Fibroblast of villous mesenchyme (primary cell): ENCODE data around the gene TNRC6B. TPM values are rescaled to one million over a fixed set of nuclear protein-coding genes. Genes with fewer than 3 reads are reported as not detected.
A peak's percentile ranks its signal among the peaks of the same experiment; 100 is the strongest.

Source experiments
- DNase-seq: peaks from one replicate; pipeline ENCODE4 v3.0.0-alpha.2; 2010; ENCODE audit warnings: low read depth
- H3K4me3 ChIP-seq: 2 replicates; pipeline ENCODE4 v1.5.1; 2011; ENCODE audit warnings: low read depth, mild to moderate bottlenecking, low read length
- total RNA-seq: library from RNA; depleted of rRNA; stranded (reverse); fragments of >200 nt; gene quantifications from 2 replicates; pipeline ENCODE4 v1.2.3, GENCODE V29; 2012
- TF ChIP-seq, protein P1 (sequence below): IDR thresholded peaks from 2 replicates; pipeline ENCODE4 v1.5.1; 2012; ENCODE audit warnings: low read depth, mild to moderate bottlenecking, low read length; ENCODE audit not compliant: insufficient read depth

Gene TNRC6B
- total RNA-seq, 1 donor: 23.3 TPM

DNA sequence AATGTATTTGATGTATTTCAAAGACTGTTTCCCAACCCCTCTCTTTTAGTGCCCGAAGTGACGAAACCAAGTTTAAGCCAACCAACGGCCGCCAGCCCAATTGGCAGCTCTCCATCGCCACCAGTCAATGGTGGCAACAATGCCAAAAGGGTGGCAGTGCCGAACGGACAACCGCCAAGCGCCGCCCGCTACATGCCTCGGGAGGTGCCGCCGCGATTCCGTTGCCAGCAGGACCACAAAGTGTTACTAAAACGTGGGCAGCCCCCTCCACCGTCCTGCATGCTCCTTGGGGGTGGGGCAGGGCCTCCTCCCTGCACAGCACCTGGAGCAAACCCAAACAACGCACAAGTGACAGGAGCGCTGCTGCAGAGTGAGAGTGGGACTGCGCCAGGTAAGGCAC, 84.1 kb downstream of the TNRC6B start:
- no peak for DNase-seq
- no peak overlapping the region for H3K4me3 ChIP-seq
- TF ChIP-seq, protein P1, sequence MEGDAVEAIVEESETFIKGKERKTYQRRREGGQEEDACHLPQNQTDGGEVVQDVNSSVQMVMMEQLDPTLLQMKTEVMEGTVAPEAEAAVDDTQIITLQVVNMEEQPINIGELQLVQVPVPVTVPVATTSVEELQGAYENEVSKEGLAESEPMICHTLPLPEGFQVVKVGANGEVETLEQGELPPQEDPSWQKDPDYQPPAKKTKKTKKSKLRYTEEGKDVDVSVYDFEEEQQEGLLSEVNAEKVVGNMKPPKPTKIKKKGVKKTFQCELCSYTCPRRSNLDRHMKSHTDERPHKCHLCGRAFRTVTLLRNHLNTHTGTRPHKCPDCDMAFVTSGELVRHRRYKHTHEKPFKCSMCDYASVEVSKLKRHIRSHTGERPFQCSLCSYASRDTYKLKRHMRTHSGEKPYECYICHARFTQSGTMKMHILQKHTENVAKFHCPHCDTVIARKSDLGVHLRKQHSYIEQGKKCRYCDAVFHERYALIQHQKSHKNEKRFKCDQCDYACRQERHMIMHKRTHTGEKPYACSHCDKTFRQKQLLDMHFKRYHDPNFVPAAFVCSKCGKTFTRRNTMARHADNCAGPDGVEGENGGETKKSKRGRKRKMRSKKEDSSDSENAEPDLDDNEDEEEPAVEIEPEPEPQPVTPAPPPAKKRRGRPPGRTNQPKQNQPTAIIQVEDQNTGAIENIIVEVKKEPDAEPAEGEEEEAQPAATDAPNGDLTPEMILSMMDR: no peak

DNA sequence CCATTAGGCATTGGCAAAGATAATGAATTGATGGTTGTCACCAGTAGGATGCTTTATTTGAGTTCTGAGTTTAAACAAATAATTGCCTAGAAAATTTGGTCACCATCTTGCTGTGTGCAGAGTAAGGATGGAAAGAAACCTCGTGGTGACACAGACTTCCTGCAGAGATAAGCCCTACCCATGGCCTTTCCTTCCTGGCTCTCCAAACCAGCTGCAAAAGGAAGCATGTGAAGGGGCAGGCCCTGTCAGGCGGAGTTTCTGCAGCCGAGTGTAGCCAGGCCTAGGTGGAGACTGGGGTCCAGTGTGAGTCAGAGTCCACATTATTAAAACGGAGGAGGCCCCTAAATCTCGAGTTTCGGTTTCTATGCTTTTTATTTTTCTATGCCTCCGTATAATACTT, 85.5 kb downstream of the TNRC6B start:
- TF ChIP-seq, protein P1: no peak
- no peak overlapping the region for H3K4me3 ChIP-seq
- peak; percentile 57 for DNase-seq

DNA sequence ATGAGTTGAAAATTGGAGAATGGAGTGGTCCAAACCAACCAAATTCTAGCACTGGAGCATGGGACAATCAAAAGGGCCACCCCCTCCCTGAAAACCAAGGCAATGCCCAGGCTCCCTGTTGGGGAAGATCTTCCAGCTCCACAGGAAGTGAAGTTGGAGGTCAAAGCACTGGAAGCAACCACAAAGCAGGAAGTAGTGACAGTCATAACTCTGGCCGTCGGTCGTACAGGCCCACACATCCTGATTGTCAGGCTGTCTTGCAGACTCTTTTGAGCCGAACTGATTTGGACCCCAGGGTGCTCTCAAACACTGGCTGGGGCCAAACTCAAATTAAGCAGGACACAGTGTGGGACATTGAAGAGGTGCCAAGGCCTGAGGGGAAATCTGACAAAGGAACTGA, 88.1 kb downstream of the TNRC6B start:
- DNase-seq: no peak
- H3K4me3 ChIP-seq: no peak overlapping the region
- TF ChIP-seq, protein P1: no peak

DNA sequence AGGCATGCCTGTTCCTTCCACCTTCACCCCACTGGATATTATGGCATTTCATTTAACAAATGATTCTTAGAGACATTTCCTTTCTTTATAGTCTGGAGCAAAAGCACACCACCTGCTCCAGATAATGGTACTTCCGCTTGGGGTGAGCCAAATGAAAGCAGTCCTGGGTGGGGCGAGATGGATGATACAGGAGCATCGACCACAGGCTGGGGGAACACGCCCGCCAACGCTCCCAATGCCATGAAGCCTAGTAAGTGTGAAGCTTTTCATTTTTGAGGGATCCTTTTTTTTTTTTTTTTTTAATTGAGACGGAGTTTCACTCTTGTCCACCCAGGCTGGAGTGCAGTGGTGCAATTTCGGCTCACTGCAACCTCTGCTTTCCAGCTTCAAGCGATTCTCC, 92.3 kb downstream of the TNRC6B start:
- TF ChIP-seq, protein P1: no peak
- DNase-seq: no peak
- H3K4me3 ChIP-seq: no peak overlapping the region

DNA sequence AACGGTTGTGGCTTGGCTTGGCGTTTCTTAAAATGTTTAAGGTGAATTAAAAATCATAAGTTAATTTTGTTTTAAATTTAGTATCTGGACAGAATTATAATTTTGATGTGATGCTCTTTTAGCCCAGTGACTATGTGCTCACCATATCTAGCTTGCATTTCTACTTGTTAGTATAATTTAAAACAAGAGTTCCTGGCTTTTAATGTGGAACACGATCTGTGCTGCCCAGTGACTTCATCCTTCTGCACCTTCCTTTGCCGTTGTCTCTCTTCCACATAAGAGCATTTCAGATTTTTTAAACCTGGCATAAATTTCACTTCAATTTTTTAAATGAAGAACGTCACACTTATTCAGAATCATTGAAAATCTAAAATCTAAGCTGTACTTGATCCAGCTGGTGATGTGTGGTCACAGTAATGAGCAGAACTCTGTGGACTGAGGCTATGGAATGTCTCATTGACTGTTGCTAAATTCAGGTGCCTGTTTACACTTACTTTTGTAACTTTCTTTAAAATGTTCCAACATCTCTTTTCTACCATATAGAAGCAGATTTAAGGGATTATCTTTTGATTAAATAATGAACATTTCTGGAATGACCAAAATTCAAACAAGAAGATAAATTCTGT, 93.1 kb downstream of the TNRC6B start:
- TF ChIP-seq, protein P1: no peak
- H3K4me3 ChIP-seq: no peak overlapping the region
- DNase-seq: no peak

DNA sequence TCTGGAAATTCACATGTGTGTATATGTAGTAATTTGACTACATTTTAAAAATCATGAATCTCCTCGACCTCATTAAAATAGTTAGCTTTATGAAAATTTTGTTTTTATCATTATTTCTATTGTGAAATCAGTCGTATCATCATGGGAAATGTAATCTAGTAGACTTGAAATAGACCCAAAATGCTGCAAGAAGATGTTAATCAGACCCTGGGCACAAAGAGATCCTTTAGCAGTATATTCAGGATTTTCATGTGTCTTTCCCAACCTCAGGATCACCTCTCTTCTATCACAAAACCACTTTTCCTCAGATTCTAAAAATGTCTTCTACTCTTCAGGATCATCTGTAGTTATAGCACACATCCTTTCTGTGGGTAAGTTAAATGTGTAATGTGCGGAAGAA, 93.7 kb downstream of the TNRC6B start:
- DNase-seq: no peak
- TF ChIP-seq, protein P1: no peak
- no peak overlapping the region for H3K4me3 ChIP-seq

DNA sequence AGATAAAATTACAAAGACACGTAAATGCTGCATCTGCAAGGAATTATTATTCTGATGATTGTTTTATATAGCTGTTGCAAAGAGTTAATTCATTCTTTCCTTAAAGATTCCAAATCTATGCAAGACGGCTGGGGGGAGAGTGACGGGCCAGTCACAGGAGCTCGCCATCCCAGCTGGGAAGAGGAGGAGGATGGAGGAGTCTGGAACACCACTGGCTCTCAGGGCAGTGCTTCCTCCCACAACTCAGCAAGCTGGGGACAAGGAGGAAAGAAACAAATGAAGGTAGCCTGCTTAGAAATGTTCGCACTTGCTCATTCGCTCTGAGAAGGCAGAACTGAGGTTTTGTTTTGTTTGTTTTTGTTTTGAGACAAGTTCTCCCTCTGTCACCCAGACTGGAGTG, 95.6 kb downstream of the TNRC6B start:
- TF ChIP-seq, protein P1: no peak
- DNase-seq: no peak
- H3K4me3 ChIP-seq: no peak overlapping the region
